ENCODE measurements around the gene TOMM34.

Gene TOMM34

DNA sequence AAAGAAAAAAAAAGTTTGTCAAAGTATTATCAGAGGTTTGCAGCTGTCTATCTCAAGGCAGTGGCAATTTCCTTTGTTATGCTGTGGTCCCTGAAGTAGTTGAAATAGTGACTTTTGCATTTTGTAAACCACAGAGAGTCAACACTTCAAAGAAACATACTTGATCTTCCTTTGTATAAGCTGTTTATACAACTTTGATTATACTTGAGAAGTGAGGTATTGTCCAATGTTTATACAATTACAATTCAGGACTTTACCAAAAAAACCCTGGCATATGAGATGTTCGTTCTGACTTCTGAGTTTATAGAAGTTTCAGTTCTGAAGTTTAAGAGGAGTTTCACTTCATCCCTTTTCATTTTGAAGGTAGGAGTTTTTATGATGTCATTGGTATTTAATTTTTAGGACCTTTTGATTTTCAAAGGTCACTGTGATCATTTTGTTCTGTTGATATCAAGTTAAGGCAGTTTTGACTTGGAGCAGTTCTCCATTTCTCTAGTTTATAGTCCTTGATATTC lies 10.1 kb upstream of the TOMM34 start:
- TF ChIP-seq, protein P1, sequence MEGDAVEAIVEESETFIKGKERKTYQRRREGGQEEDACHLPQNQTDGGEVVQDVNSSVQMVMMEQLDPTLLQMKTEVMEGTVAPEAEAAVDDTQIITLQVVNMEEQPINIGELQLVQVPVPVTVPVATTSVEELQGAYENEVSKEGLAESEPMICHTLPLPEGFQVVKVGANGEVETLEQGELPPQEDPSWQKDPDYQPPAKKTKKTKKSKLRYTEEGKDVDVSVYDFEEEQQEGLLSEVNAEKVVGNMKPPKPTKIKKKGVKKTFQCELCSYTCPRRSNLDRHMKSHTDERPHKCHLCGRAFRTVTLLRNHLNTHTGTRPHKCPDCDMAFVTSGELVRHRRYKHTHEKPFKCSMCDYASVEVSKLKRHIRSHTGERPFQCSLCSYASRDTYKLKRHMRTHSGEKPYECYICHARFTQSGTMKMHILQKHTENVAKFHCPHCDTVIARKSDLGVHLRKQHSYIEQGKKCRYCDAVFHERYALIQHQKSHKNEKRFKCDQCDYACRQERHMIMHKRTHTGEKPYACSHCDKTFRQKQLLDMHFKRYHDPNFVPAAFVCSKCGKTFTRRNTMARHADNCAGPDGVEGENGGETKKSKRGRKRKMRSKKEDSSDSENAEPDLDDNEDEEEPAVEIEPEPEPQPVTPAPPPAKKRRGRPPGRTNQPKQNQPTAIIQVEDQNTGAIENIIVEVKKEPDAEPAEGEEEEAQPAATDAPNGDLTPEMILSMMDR (IDR thresholded peaks at IDR 0.05; ENCODE audit: low read depth, low read length, missing control alignments): no peak
- no peak for DNase-seq (ENCODE audit: low read depth)
- H3K4me3 ChIP-seq (ENCODE audit: low read depth, low read length): peak overlapping the region; percentile 82; the same call in 1 of the 2 replicates

DNA sequence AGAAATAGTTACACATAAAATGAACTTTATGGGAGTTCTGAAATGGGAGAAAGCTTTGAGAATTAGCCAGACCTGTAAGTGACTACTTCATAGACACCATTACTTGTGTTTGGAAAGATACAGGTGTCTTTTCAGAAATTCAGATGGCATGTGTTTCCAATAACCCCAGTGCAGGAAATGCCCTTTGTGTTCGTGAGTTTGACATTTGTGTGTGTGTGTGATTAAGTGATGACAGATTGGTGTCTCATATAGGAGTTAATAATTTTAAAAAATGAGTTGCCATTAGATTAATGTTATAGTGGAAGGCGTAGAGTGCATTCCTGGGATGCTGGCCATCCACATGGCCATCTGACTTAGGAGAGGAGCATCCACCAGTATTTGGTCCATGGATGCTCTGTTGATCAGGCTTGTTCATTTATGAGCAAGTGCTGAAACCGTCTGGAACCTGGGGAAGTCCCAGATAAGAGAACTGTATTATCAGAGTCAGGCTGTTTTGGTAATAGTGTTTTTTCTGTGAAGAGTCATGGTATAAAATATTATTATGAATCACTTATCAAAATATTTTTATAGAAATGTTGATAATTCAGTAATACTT lies 9.2 kb upstream of the TOMM34 start:
- DNase-seq (ENCODE audit: low read depth): no peak
- TF ChIP-seq, protein P1 (IDR thresholded peaks at IDR 0.05; ENCODE audit: low read depth, low read length, missing control alignments): no peak
- peak overlapping the region; percentile 82 for H3K4me3 ChIP-seq (ENCODE audit: low read depth, low read length)

DNA sequence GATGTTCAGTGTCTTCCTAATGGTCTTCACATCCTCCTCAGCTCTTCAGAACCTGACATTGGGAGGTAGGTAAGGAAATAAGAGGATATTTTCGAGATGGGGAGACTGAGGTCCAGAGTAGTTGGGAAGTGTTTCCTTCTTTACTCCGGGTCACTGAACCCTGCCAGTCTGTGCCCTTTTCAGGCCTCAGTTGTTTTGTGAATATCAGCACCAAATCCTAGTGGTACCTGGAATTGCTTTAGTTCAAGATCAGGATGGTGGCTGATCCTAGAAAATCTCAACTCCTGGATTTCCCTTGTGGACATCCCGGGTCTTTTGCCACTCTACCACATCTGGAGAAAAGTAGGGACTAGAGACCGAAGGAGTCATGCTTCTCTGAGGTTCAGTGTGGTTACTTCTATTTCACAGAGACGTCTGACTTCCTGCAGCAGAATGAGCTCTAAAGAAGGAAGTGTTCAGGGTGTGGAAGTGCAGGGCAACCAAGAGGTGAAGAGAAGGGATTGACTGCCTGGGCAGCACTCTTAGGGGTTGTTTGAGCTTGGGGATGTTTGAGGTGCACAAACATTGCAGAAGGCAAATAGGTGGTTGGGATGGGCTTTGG lies 7.1 kb upstream of the TOMM34 start:
- peak overlapping the region; percentile 82 for H3K4me3 ChIP-seq (ENCODE audit: low read depth, low read length)
- DNase-seq (ENCODE audit: low read depth): no peak
- TF ChIP-seq, protein P1 (IDR thresholded peaks at IDR 0.05; ENCODE audit: low read depth, low read length, missing control alignments): no peak

DNA sequence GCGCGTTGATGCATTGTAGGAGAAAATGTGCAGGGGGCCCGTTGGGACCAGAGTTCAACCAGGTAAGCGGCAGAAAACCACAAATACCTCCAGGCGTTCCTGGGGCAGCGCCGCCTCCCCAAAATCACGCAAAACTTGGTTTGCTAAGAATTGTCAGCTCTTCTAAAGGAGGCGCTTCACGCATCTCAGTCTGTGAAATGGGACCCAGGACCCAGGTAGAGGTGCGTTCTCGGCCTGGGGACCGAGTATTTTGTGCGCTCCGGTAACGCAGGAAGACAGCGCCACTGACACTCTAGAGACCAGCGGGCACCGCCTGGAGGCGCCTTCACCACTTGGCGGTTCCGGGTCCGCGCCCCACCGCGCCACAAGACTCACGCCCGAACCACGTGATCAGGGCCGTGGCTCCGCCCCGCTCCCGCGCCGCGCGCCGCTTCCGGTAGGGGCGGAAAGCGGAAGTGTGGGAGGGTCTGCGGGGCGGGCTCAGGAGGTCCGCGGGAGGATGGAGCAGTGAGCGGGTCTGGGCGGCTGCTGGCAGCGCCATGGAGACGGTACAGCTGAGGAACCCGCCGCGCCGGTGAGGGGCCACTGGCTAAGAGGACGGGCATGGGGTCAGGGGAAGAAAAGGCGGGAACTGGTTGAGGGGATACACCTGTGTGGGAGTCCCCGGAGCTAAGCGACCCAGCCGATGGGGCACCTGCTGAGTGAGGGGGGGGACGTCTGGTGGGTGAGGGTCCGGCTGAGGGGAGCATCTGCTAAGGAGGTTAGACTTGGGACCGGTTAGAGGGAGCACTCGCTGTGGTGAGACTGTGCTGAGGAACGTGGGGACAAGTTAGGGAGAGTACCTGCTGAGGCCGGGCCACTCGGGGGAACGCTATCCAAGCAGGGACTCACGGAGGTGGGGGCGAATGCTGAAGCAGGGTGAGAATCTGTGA lies 6.1 kb upstream of the TOMM34 start, which contains the start of gene STK4:
STK4 (plus strand) TSS at position 483 of the 932 bp plus-strand sequence; CDS start at position 540, 57 bp downstream.
- TF ChIP-seq, protein P1 (IDR thresholded peaks at IDR 0.05; ENCODE audit: low read depth, low read length, missing control alignments): peak; percentile 59
- peak; percentile 83 for DNase-seq (ENCODE audit: low read depth)
- peak within 1 kb of the TSS; percentile 82 for H3K4me3 ChIP-seq (ENCODE audit: low read depth, low read length)

DNA sequence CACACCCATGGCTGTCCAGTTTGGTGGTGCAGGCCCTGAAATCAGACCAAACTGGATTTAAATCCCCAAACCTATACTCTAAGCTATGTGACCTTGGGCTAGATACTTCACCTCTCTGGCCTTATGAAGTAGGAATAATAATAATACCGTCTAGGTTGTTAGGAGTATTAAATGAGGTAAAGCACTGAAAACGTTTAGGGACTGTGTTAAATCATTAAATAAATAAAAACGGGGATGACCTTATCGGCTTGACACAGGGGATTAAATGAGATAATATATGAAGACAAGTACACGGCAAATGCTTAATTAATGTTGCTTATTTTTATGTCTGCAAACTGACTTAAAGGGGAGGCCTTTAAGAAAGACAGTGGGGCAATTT lies 5.4 kb upstream of the TOMM34 start:
- no peak for DNase-seq (ENCODE audit: low read depth)
- H3K4me3 ChIP-seq (ENCODE audit: low read depth, low read length): peak overlapping the region; percentile 82
- TF ChIP-seq, protein P1 (IDR thresholded peaks at IDR 0.05; ENCODE audit: low read depth, low read length, missing control alignments): no peak

DNA sequence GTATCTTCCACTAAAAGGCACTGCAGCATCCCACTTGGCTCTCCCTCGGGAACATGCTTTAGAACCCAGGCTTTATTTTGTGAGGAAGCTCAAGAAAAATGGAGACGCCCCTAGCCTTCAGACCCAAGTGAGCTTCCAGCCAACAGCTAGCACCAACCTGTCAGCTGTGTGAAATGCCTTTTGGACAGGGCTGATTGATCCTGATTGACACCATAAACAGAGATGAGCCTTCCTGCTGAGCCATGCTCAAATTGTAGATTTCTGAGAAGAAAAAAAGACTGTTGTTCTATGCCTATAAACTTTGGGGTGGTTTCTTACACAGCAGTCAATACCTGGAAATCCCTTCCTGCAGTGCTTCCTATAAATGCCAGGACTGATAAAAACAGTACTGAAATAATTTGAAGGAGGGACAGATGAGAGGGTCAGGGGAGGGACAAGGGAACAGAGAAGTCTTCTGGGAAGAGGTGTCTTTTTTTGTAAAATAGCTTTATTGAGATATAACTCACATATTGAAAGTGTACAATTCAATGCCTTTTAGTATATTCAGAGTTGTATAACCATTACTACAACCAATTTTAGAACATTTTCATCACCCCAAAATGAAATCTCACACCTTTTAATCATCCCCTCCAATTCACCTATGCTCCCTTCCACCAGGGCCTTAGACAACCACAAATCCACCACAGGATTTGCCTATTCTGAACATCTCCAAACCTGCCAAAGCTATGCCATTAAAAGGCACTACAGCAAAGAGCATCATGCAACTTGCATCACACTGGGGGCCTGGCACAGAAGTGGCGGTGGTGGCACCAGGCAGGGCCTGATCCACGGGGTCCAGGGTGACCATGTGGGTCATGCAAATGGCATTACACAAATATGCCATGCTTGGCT lies 3.4 kb upstream of the TOMM34 start:
- TF ChIP-seq, protein P1 (IDR thresholded peaks at IDR 0.05; ENCODE audit: low read depth, low read length, missing control alignments): no peak
- DNase-seq (ENCODE audit: low read depth): no peak

More for the DNA sequence above, 3.4 kb upstream of the TOMM34 start:
- H3K4me3 ChIP-seq (ENCODE audit: low read depth, low read length): no peak overlapping the region
